SK-N-MC (cell line): ENCODE measurements around the gene CPNE5.
A peak's percentile ranks its signal among the peaks of the same experiment; 100 is the strongest.

Experiments
- EZH2 ChIP-seq: fragments of 200-600 bp; sonication (generic); IDR thresholded peaks from one replicate; pipeline ENCODE4 v1.6.1; 2017; ENCODE audit warnings: antibody characterized with exemption
- POLR2AphosphoS5 ChIP-seq: IDR thresholded peaks from 2 replicates; pipeline ENCODE4 v1.6.1; 2012; ENCODE audit warnings: mild to moderate bottlenecking, low read depth, low read length, borderline replicate concordance

GRCh38 chr6:36874443-36875249 lies 35.4 kb upstream of the CPNE5 start, which contains the start of gene PPIL1:
- peak; percentile 82 for TF ChIP-seq POLR2AphosphoS5
- no peak for TF ChIP-seq EZH2
